Pancreas (tissue), 10 donors: Measurements from ENCODE around the gene KLF5. TPM values are rescaled to one million over a fixed set of nuclear protein-coding genes. Genes with fewer than 3 reads are reported as not detected.

Experiments used
- ATAC-seq, 4 donors: fragments of 200-7000 bp; cut with Tn5 transposase; one replicate each; pipeline versions ENCODE4 v1.8.0 to v1.9.1; 2020; ENCODE audit warnings: mild to moderate bottlenecking in 4 of 4, moderate library complexity in 4 of 4
- DNase-seq, 6 donors: peaks; one replicate each; pipeline ENCODE4 v3.0.0-alpha.2; 2020
- FAIRE-seq: peaks from 2 replicates; lab custom pipeline; 2012; peaks lifted over from hg19 to GRCh38; lab: Jason Lieb, UNC
- H3K27ac ChIP-seq, 4 donors: fragments of 200-600 bp; sonication (generic); 1 replicate in 3 of 4; 2 replicates in 1 of 4; pipeline versions ENCODE4 v1.5.0 to v1.8.0; 2020
- H3K27me3 ChIP-seq, 4 donors: fragments of 200-600 bp; one replicate each; pipeline ENCODE4 v1.8.0; 2021
- H3K36me3 ChIP-seq, 3 donors: fragments of 200-600 bp; sonication (generic) in 1 of 3; one replicate each; pipeline versions ENCODE4 v1.5.0 to v1.8.0; 2020 to 2021
- H3K4me1 ChIP-seq, 3 donors: fragments of 200-600 bp; one replicate each; pipeline ENCODE4 v1.8.0; 2021
- H3K4me3 ChIP-seq, 4 donors: fragments of 200-600 bp; sonication (generic) in 2 of 4; one replicate each; pipeline versions ENCODE4 v1.5.0 to v1.8.0; 2020 to 2021
- H3K9me3 ChIP-seq, 4 donors: fragments of 200-600 bp; one replicate each; pipeline ENCODE4 v1.8.0; 2021
- WGBS, 2 donors: extraction: QIAGEN DNeasy Blood & Tissue Kit; methylation state at CpG; one replicate each; pipeline ENCODE4 v1.1.7; 2013; 5-methylcytosine and 5-hydroxymethylcytosine counted together
- intact Hi-C, 3 donors: fragments of 100-400 bp; cut with DNase I; formaldehyde crosslinking; loops; one replicate each; pipeline versions ENCODE4 v1.11.1 to v1.14.2; 2022
- polyA plus RNA-seq, 2 donors: library from polyadenylated mRNA; stranded (reverse); fragments of 200-250 nt; gene quantifications; one replicate each; pipeline ENCODE4 v1.2.3, GENCODE V29; 2013
- total RNA-seq, 6 donors: library from RNA; stranded (reverse); fragmentation: NEBNext Ultra II Directional in 4 of 6; extraction: Animal tissue kit (Norgen Biotek cat#: 25700) in 4 of 6; gene quantifications; one replicate each; pipeline versions ENCODE4 v1.2.1 to v1.2.4, GENCODE V29; 2021 to 2023
- TF ChIP-seq, protein P1 (sequence below), 4 donors: fragments of 200-600 bp; sonication (generic) in 3 of 4; IDR thresholded peaks; one replicate each; pipeline versions ENCODE4 v1.5.0 to v1.8.0; 2021; ENCODE audit warnings: antibody characterized with exemption in 4 of 4
- donor health status: healthy with polysubstance abuse.
- donor health status: DM: no; HTN: no; CAD: no; lungs with moderate emphysema.
- donor health status: DM: no; HTN: no; CAD: no.
- donor health status: control.
- donor health status: control.
- donor health status: Bipolar disorder and iron deficiency.
- donor health status: DM: yes; HTN: yes; CAD: no.
- donor health status: DM: no; HTN: no; CAD: no.
- donor health status: DM: no; HTN: no; CAD: no.
- donor health status: DM: yes; HTN: yes; CAD: no.

The KLF5 gene
- total and polyA plus RNA-seq, 8 donors, result 3.9 to 18.2 (median 8.1) TPM

GRCh38 chr13:73025217-73026012, 33.4 kb upstream of the KLF5 start:
- H3K36me3 ChIP-seq, result no peaks in the 10 kb centered on the region
- H3K9me3 ChIP-seq, result no peaks in the 10 kb centered on the region
- no peak for FAIRE-seq
- DNase-seq, result no peak
- no peak overlapping the region for H3K27ac ChIP-seq
- H3K4me3 ChIP-seq, result no peak overlapping the region
- TF ChIP-seq, protein P1, sequence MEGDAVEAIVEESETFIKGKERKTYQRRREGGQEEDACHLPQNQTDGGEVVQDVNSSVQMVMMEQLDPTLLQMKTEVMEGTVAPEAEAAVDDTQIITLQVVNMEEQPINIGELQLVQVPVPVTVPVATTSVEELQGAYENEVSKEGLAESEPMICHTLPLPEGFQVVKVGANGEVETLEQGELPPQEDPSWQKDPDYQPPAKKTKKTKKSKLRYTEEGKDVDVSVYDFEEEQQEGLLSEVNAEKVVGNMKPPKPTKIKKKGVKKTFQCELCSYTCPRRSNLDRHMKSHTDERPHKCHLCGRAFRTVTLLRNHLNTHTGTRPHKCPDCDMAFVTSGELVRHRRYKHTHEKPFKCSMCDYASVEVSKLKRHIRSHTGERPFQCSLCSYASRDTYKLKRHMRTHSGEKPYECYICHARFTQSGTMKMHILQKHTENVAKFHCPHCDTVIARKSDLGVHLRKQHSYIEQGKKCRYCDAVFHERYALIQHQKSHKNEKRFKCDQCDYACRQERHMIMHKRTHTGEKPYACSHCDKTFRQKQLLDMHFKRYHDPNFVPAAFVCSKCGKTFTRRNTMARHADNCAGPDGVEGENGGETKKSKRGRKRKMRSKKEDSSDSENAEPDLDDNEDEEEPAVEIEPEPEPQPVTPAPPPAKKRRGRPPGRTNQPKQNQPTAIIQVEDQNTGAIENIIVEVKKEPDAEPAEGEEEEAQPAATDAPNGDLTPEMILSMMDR (IDR thresholded peaks at IDR 0.05), result no peak
- no peaks in the 10 kb centered on the region for H3K4me1 ChIP-seq
- 49 to 54% methylated on average over 5 of the region's 5 CpGs for WGBS, 2 donors
- intact Hi-C loops, result no loop called here
- no peaks in the 10 kb centered on the region for H3K27me3 ChIP-seq
- ATAC-seq, result peak in 3 of 4 donors; percentile 69 to 84 (median 75)

DNA sequence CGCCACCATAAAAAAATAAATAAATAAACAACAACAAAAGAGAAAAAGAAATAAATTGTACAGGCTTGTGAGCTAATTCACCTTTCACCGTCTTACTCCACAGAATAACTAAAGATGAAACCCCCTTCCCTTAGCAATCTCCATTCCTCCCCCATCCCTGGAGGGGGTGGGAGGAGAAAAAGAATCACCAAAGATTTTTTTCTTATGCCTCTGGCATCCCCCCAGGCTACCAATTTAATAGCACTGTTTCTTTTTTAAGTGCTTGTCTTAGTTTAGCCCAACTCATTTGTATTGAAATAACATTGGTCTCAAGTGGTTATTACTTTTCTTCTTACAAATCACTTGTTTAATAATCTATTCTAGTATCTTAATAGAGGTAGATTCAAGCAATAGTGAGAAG, 23.9 kb upstream of the KLF5 start:
- intact Hi-C loops, result no loop called here
- no peak for DNase-seq
- FAIRE-seq, result no peak

GRCh38 chr13:73035660-73036059, 23.1 kb upstream of the KLF5 start:
- WGBS, 2 donors, result 75 to 87% methylated on average over 2 of the region's 2 CpGs
- DNase-seq, result no peak
- Histone ChIP-seq H3K4me3 (no peak overlapping the region), H3K27me3 (no peaks in the 10 kb centered on the region), H3K27ac (no peak overlapping the region), H3K9me3 (no peaks in the 10 kb centered on the region), H3K4me1 (peaks cover 7 to 16% (median 14%) of the 10 kb centered on the region in 3 donors), H3K36me3 (no peaks in the 10 kb centered on the region)
- FAIRE-seq, result no peak
- TF ChIP-seq, protein P1 (IDR thresholded peaks at IDR 0.05), result no peak
- intact Hi-C loops, result no loop called here
- ATAC-seq, result no peak

More for the DNA sequence above, 23.9 kb upstream of the KLF5 start:
- 93% methylated on average over 2 of the region's 2 CpGs for WGBS, 2 donors
- Histone ChIP-seq H3K27ac (no peak overlapping the region), H3K4me1 (peaks cover under 1 to 9% (median 6%) of the 10 kb centered on the region in 3 donors), H3K27me3 (no peaks in the 10 kb centered on the region), H3K9me3 (no peaks in the 10 kb centered on the region), H3K36me3 (no peaks in the 10 kb centered on the region), H3K4me3 (no peak overlapping the region)
- TF ChIP-seq, protein P1 (IDR thresholded peaks at IDR 0.05), result no peak
- ATAC-seq, result no peak

- ATAC-seq, result no peak
Observed at GRCh38 chr13:73036566-73036965, 22.2 kb upstream of the KLF5 start.

More at GRCh38 chr13:73036566-73036965, 22.2 kb upstream of the KLF5 start:
- Histone ChIP-seq H3K4me3 (no peak overlapping the region), H3K27me3 (no peaks in the 10 kb centered on the region), H3K36me3 (no peaks in the 10 kb centered on the region), H3K27ac (no peak overlapping the region), H3K4me1 (peaks cover 14 to 22% (median 14%) of the 10 kb centered on the region in 3 donors), H3K9me3 (no peaks in the 10 kb centered on the region)
- TF ChIP-seq, protein P1 (IDR thresholded peaks at IDR 0.05), result no peak
- DNase-seq (no peak), FAIRE-seq (no peak)
- intact Hi-C loops, result no loop called here
- 94 to 96% methylated on average over 4 of the region's 4 CpGs for WGBS, 2 donors
